Ammon's horn (tissue), 1 donor: Measurements from ENCODE around the gene RNASE12.
"Not testable (repeated sequence)": the region's sequence is repeated elsewhere in the genome, so short reads cannot be mapped to it uniquely, and the experiment has no call there.

Experiments
- DNase-seq: peaks from one replicate; pipeline ENCODE4 v3.0.0-alpha.2; 2016; ENCODE audit warnings: low spot score

Gene RNASE12, protein sequence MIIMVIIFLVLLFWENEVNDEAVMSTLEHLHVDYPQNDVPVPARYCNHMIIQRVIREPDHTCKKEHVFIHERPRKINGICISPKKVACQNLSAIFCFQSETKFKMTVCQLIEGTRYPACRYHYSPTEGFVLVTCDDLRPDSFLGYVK

DNA sequence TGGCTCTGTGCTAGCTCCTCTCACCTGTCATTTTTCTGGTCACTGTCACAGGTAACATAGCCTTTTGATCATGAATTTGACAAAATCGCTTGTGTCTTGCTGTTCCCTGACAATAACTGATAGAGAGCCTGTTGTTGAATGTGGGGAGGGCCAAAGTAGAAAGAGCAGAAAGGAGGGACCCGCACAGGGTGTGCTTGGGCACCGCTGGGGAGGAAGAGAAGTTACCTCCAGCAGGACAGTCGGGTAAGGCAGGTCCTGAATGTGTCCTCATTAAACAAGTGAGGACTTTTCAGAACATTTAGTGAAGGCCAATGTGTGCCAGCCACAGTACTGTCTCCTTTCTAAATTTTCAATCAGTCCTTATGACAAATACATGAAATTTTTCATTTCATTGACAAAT lies at the start of gene RNASE12:
TSS of gene RNASE12 (minus strand) at position 142 of the 400 bp plus-strand sequence. CDS start 653 bp downstream, outside the sequence.
- no peak for DNase-seq

GRCh38 chr14:20632831-20633691 lies 41.9 kb upstream of the RNASE12 start:
- DNase-seq = no peak

DNA sequence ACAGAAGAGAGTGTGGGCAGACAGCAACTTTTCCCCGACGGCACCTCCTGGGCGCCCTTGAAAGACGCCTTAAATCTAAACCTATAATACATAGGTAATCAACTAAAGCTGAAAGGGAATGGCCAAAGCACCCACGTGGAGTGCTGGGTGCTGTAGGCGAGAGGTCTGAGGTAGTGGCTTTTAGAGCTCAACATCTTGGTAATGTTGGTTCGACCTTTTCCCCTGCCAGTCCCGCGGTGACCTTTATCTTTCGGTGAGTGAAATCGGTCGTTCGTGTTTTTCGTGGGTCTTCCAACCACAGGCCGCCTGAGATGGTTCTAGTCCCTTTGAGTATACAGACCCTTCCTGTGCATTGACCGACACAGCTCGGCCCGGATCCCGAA lies 41.3 kb upstream of the RNASE12 start:
- no peak for DNase-seq

DNA sequence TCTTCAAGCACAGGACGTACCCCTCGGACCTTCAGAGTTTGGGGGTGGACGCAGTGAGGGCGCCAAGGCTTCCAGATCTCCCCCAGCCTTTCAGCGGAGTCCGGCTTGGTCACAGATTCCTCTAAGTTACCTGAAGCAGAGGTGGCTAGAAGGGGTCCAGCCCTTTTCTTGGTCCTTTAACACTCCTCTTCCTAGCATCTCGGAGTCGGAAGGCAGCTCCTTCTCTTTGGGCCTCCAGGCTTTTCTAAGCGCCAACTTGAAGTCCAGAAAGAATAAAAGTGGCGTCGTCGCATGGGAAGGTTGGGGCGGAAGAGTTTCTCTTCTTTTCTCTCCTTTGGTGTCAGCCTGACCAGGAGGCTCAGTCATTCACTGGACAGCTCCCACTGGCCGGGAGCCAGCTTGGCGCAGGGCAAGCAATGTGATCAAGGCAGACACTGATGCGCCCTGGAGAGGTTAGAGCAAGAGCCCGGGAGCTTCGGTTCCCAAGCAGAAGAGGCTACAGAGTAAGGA lies 40.8 kb upstream of the RNASE12 start:
- no peak for DNase-seq

DNA sequence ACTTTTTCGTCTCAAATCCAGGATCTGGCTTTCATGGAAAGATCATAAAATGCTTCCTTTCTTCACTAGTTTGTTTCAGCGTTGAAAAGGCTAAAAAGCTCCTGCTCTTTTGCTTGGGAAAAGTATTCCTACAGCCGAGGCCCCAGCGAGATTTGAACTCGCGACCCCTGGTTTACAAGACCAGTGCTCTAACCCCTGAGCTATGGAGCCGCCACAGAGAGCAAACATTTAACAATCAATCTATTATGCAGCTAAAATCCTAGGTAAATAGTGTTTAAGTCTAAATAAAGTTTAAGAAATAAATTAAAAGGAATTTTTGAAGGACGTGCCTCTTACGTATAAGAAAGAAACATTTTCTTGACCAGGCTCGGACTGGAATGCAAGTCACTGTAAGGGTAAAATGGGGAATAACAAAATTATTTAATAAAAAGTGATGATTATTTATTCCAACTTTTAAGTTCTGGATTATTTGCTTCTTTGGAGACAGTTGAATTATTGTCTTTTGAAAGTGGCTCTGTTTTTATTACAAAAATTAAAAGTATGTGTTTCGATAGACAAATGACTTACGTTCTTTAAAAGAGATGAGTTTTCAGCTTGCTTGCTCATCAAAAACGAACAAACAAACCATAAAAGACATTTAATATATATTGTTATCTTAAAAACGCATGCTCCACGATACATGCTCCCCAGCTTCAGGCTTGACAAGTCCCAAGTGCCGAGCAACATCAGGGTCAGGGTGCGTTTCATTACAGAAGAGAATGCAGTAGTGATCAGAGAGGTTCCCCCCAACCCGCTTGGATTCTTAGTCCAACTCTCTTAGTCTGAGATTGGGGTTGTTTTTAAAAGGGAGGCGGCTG lies 40.1 kb upstream of the RNASE12 start:
- no peak for DNase-seq

DNA sequence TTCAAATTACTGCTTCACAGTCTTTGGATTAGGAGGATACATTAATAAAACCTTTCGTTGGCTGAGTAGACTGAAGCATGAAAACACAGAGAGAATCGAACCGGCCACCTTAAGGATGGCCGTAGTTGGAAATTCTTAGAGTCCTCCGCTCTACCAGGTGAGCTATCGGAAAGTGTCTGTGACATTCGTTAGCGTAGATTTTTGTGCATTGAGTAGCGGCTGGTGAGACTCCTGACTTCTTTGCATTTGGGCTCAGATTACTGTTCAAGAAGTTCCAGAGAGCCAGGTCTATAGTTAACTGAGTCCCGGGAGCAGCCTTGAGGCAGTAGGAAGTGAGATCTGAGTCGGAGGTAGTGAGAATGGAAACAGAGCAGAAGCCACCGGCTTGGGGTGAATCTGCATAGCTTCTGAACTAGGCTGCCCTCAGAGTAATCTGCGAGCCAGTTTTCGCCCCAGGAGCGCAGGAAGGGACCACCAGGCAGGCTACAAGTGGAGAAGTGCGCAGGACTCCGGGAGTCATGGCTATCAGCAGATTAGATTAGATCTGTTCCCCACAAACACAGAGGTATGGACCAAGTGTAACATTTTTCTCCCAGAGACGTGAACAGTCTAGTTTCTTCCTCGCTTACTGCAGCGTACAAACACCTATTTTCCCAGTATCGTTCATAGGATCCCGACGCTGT lies 39.3 kb upstream of the RNASE12 start:
- no peak for DNase-seq

- no peak for DNase-seq
These were observed 37.1 kb upstream of the RNASE12 start for GRCh38 chr14:20628063-20628854.

GRCh38 chr14:20627346-20628027 lies 36.3 kb upstream of the RNASE12 start:
- DNase-seq = no peak

DNA sequence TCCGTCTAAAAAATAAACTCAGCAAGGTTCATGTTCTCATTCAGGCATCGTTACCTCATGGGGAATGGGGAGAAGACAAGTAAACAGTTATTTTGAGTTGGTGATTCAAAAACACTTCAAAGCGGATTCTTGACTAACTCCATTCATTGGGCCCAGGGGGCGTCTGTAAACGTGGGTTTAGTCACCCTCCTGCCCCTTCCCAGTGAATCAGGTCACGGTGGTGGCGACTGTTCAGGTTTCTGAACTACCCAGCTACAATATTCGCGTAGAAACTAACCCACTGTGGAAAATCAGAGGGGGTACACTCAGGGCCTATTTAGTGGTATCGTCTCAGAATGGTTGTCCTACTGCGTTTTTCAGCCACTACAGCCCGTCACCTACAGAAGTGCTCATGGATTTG lies 35.1 kb upstream of the RNASE12 start:
- DNase-seq = no peak

DNA sequence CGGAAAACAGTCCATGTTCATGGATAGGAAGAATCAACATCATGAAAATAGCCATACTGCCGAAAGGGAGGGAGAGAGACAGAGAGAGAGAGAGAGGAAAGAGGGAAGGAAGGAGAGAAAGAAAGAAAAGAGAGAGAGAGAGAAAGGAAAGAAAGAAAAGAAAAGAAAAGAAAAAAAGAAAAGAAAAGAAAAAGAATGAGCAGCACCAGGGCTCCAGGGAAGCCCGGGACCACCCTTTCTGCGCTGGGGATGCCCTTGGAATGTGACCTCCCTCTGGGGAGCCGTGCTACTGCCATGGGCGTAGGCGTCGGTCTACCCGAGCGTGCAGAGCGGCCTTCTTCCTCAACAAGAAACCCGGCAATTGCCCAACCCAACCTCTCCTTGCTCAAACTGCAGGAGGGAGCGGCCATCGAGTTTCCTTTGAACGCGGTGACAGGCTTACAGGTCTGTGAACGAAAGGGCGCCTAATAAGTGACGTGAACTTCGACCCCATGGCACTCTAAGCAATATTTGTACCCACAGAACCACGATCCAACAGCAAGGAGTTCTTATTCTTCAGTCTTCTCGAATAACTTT lies 33.4 kb upstream of the RNASE12 start:
- no peak for DNase-seq

DNA sequence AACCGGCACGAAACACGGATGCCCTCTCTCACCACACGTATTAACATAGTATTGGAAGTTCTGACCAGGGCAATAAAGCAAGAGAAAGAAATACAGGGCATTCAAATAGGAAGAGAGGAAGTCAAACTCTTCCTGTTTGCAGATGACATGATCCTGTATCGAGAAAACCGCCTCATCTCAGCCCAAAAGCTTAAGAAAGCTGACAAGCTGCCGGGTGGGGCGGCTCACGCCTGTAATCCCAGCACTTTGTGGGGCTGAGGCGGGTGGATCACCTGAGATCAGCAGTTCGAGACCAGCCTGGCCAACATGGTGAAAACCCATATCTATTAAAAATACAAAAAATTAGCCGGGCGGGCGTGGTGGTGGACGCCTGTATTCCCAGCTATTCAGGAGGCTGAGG lies 32.6 kb upstream of the RNASE12 start:
- DNase-seq = no peak

- DNase-seq = no peak
These were observed 31.7 kb upstream of the RNASE12 start for GRCh38 chr14:20622816-20623291.

DNA sequence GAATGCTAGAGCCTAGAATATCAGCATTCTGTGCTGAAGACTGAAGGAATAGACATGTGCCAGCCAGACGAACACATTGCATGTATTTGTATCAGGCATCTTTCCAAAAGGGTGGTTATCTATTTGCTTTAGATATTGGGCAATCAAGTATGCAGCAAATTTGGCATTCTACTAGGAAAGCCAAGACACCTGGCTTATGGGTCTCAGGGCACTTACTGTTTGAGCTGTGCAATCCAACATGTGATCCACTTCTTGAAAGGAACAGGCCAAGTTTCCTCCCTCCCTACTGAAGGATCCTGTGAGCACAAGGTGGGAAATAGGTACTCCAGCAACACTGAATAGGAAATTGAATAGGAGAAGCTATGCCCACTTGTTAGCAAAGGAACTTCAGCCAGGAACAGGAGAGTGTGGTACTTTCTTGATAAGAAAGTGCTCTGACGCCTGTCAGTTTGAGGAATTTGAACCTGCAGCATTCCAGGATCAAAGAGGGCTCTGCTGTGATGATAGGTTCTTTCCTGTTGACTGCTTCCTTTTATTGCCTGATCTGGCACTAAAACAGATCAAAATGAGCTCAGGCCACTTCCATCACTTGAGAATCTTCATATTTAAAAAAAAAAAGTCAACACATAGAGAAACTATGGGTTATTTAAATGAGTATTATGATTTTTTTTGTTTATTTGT lies 29.8 kb upstream of the RNASE12 start:
- no peak for DNase-seq

DNA sequence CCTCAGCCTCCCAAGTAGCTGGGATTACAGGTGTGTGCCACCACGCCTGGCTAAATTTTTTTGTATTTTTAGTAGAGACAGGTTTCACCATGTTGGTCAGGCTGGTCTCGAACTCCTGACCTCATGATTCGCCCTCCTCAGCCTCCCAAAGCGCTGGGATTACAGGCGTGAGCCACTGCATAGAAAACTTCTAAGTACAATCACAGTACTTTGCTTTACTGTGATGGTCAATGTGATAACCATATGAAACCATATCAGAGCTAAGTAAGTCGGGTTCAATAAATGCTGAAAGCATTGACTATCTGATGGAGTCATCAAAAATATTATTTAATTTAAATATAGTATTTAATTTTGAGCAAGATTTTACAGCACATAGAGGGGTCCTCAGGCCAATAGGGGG lies 28.5 kb upstream of the RNASE12 start:
- not testable (repeated sequence) for DNase-seq

DNA sequence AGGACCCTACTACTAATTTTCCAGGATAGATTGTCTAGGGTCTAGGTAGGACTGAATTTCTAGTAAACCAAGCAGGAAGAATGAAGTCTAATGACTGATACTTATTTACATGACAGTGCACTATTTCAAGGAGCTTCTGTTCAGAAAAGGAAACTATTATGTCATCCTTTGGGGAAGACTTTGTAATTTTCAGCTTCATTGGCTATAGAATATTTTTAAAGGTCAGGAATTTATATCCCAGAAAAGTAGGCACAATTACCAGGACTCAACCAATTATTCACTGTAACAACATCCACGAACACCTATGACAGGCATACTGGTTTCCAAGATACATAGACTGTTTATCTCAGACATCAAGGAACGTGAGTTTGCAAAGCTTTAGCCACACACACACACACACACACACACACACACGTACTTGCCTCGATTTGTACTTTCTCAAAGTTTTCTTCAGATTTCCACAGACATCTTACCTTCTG lies 27.1 kb upstream of the RNASE12 start:
- DNase-seq = no peak

DNA sequence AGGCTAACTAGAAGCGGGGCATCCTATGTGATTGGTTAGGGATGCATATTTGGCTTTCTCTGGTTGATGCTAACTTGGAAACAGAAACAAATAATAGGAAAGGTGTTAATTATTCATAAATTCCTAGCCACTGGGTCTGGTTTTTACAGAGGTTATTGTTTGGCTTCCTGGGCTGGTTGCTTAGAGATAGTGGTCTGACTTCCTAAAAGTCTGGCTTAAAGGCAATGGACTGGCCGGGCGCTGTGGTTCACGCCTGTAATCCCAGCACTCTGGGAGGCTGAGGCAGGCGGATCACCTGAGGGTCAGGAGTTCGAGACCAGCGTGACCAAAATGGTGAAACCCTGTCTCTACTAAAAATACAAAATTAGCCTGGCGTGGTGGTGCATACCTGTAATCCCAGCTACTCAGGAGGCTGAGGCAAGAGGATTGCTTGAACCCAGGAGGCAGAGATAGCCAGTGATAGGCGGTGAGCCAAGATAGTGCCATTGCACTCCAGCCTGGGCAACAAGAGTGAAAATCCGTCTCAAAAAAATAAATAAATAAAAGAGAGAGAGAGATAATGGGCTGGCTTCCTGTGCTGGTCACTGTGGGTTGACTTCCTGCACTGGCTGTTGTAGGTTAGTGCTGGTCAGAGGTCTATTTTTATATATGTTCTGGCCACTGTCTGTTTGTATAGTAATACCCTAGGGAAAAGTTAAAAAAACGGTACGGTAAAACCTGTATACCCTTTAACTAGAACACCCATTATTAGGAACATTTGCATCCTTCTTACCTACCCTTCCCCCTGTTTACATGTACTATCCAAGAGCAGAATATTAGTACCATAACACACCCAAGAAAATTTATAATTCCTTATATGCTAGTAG lies 26.2 kb upstream of the RNASE12 start:
- no peak for DNase-seq

- DNase-seq = no peak
These were observed 24.8 kb upstream of the RNASE12 start for GRCh38 chr14:20615996-20616395.
